HG02870 (cell line): ENCODE results near the gene ILF3.

Source experiments
- ATAC-seq: cut with Tn5 transposase; IDR thresholded peaks from one replicate; pipeline ENCODE4 v1.9.1; 2021; ENCODE audit warnings: mild to moderate bottlenecking, moderate library complexity; ENCODE audit not compliant: unreplicated experiment

ILF3 gene

GRCh38 chr19:10653732-10654609, at the start of gene ILF3:
ILF3 (plus strand) TSS chr19:10654346; CDS start chr19:10670606, 16,260 bp downstream.
- ATAC-seq = peak; percentile 76

- no peak for ATAC-seq
Measured at GRCh38 chr19:10604460-10604980, 49.6 kb upstream of the ILF3 start.

GRCh38 chr19:10611907-10612306, 42.2 kb upstream of the ILF3 start:
- ATAC-seq = no peak

DNA sequence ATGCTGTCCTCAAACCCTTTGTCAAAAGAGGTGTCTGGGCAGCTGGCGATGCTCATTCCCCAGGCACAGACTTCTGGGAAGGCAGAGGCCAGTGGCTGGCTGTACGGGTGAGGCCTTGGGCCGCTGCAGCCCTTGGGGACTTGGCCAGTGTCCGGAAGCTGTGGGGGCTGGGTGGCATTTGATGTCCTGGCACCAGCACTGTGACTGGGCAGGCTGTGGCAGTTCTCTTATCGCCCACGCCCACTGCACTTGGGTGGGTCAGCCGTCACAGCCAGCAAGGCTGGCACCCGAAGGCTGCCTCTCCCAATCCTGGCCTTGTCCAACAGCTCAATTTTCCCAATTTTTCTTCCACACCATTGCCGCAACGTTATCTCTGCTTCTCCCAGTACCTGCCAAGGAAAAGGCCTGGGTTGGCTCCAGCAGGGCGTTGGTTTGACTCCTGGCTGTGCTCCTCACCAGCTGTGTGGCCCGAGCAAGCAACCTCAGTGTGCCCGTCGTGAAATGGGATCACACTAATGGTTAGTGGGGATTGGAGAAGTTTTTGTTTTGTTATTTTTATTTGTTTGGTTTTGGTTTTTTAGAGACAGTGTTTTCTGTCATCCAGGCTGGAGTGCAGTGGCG, 41.5 kb upstream of the ILF3 start:
- no peak for ATAC-seq

GRCh38 chr19:10615429-10616023, 38.6 kb upstream of the ILF3 start:
- no peak for ATAC-seq

DNA sequence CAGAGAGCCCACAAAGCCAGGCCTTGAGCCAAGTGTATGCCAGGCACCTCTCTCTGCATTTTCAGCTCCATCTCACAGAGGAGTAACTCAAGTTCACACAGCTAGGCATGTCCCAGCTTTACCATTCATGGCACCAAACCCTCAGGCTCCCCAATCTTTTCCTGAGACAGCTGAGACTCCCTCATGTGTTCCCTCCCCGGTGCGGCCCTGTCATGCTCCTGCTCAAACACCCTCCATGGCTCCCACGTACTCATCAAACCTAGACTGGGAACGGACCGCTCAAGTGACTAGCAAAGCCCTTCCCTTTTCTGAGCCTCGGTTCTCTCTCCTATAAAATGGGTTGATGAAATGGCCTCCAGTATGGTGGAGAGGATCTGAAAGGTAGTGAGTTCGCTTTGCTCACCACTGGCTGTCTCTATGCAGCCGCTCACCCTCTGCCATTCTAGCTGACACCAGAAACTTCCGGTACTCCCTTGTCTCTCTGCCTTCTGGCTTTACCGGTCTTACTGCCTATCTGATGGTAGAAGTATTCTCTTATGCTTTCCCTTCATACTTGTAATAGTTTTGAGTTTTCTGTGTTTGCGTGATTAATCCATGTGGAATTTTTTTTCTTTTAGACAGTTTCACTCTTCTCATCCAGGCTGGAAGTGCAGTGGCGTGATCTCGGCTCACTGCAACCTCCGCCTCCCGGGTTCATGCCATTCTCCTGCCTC, 36.6 kb upstream of the ILF3 start:
- no peak for ATAC-seq

DNA sequence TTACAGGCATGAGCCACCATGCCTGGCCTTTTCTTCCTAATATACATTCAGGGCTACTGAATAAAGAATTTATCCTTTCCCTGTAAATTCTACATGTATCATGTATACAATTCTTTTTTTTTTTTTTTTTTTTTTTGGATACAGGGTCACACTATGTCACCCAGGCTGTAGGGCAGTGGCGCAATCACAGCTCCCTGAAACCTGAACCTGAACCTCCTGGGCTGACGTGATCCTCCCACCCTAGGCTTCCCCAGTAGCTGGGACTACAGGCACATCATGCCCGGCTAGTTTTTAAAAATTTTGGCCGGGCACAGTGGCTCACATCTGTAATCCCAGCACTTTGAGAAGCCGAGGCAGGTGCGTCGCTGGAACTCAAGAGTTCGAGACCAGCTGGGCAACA, 35.3 kb upstream of the ILF3 start:
- ATAC-seq = no peak

- ATAC-seq = no peak
Measured at GRCh38 chr19:10620786-10621185, 33.4 kb upstream of the ILF3 start.

- no peak for ATAC-seq
Measured at GRCh38 chr19:10621966-10622365, 32.2 kb upstream of the ILF3 start.

DNA sequence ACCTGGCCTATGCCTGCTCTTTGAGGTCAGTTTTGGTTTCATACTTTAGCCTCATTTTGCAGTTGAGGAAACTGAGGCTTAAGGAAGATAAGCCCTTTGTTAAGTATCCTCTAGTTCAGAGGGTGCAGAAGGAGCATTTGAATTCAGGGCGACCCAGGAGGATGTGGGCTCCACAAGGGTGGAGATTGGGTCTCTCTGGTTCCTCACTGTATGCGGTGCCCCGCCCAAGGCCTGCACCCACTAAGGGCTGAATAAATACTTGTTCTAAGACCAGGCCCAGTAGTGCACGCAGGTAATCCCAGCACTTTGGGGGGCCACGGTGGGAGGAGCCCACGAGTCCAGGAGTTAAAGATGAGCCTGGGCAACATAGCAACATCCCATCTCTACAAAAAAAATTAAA, 29.6 kb upstream of the ILF3 start:
- no peak for ATAC-seq

GRCh38 chr19:10625003-10625761, 29.0 kb upstream of the ILF3 start, which contains the start of gene SLC44A2:
SLC44A2 (plus strand) TSS chr19:10625553; CDS start chr19:10625634, 81 bp downstream.
- ATAC-seq = no peak

DNA sequence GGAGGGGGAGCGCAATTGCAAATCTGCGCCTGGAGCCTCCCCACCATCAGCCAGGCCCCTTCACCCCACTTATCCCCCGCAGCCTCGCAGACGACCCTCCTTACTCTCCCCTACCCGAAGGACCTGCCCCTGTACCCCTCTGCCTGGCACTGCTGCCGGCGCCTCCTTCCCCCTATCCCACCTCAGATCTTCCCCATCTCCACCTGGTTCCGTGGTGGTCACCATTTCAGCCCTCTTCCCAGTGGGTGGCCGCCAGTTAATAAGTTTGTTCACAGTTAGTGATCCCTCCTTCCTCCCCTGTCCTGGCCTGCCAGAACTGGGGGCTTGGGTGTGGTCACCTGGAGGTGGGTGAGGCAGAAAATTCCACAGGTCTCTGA, 28.4 kb upstream of the ILF3 start:
- no peak for ATAC-seq

- ATAC-seq = no peak
Measured at GRCh38 chr19:10631874-10632273, 22.3 kb upstream of the ILF3 start.

GRCh38 chr19:10634430-10634829, 19.7 kb upstream of the ILF3 start:
- no peak for ATAC-seq

DNA sequence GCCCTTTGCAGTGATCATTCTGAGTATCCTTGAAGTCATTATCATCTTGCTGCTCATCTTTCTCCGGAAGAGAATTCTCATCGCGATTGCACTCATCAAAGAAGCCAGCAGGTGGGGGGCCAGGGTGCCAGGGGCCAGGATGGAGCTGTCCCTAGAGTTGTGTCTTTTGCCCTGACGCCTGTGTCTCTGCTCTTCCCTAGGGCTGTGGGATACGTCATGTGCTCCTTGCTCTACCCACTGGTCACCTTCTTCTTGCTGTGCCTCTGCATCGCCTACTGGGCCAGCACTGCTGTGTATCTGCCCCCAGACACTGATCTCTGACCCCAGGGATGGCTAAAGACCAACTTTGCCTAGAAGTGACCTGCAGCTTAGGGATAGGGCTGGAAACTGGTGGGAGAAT, 19.2 kb upstream of the ILF3 start:
- ATAC-seq = no peak

DNA sequence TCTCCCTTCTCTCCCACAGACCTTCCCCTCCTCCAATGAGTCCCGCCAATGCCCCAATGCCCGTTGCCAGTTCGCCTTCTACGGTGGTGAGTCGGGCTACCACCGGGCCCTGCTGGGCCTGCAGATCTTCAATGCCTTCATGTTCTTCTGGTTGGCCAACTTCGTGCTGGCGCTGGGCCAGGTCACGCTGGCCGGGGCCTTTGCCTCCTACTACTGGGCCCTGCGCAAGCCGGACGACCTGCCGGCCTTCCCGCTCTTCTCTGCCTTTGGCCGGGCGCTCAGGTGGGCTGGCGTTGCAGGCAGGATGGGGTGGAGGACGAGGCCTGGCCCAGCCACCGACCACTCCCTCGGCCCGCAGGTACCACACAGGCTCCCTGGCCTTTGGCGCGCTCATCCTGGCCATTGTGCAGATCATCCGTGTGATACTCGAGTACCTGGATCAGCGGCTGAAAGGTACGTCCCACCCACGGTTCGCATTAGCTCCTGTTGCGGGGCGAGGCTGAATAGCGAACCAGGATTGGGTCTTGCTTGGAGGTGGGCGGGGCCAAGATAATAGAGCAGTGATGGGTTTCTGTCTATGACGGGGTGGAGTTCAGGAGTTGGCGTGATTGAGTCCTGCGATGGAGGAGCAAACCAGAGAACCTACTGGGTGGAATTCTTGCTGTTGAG, 17.7 kb upstream of the ILF3 start:
- ATAC-seq = no peak

DNA sequence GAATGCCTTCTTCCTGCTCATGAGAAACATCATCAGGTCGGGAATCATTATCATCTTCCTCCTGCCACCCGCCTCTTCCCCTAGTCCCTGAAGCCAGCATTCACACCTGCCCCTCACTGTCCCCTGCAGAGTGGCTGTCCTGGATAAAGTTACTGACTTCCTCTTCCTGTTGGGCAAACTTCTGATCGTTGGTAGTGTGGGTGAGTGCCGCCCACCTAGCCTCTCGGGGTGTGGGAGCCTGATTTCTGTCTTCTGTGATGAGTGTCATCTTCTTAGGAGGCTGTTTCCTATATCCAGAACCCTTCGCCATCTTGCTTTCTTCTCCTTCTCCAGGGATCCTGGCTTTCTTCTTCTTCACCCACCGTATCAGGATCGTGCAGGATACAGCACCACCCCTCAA, 16.3 kb upstream of the ILF3 start:
- ATAC-seq = no peak

DNA sequence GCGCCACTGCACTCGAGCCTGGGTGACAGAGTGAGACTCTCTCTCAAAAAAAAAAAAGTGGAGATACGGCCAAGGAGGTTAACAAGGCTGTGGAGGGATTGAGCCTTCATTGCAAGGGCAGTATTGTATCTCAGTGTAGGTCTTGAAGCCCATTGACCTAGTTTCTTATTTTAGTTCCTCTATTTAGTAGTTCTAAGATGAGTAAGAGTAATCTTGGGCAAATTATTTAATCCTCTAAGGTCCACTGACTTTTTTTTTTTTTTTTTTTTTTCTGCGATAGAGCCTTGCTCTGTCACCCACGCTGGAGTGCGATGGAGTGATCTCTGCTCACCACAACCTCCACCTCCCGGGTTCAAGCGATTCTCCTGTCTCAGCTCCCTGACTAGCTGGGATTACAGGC, 14.3 kb upstream of the ILF3 start:
- no peak for ATAC-seq

DNA sequence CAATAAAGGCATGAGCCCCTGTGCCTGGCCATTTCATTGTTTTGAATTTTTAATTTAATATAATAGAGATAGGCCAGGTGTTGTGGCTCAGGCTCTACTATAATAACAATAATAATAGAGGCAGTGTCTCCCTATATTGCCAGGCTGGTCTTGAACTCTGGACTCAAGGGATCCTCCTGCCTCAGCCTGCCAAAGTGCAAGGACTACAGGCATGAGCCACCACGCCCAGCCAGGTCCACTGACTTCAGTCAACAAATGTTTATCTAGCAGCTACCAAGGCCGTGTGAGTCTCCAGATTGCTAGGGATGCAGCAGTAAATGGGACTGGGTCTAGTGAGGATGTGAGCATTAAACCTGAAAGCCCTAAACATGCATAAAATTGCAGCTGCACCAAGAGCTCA, 13.8 kb upstream of the ILF3 start:
- ATAC-seq = no peak

- ATAC-seq = no peak
Measured at GRCh38 chr19:10641248-10641647, 12.9 kb upstream of the ILF3 start.
